Liver (tissue), 9 donors: ENCODE results near the gene DBP. TPM values are rescaled to one million over a fixed set of nuclear protein-coding genes. Genes with fewer than 3 reads are reported as not detected.

Source experiments
- DNase-seq: peaks from one replicate; pipeline ENCODE4 v3.0.0-alpha.2; 2017; ENCODE audit warnings: low spot score
- H3K27ac ChIP-seq, 2 donors: one replicate each; pipeline ENCODE4 v1.7.0; 2013; ENCODE audit warnings: inconsistent platforms in 2 of 2, low read length in 2 of 2, control low read depth in 1 of 2, low read depth in 1 of 2, mild to moderate bottlenecking in 1 of 2
- H3K27me3 ChIP-seq, 4 donors: one replicate each; pipeline versions ENCODE4 v1.6.1 to v1.7.0; 2013; ENCODE audit warnings: low read length in 3 of 4, inconsistent platforms in 1 of 4, mild to moderate bottlenecking in 1 of 4, moderate library complexity in 1 of 4; ENCODE audit not compliant: control insufficient read depth in 4 of 4, insufficient read depth in 4 of 4
- H3K36me3 ChIP-seq, 4 donors: one replicate each; pipeline versions ENCODE4 v1.6.1 to v1.7.0; 2013; ENCODE audit warnings: low read length in 3 of 4, mild to moderate bottlenecking in 3 of 4, low read depth in 1 of 4, moderate library complexity in 1 of 4; ENCODE audit not compliant: control insufficient read depth in 4 of 4, insufficient read depth in 3 of 4
- H3K4me1 ChIP-seq, 4 donors: one replicate each; pipeline versions ENCODE4 v1.6.1 to v1.7.0; 2013; ENCODE audit warnings: low read length in 3 of 4, mild to moderate bottlenecking in 3 of 4, moderate library complexity in 1 of 4; ENCODE audit not compliant: control insufficient read depth in 4 of 4, insufficient read depth in 4 of 4
- H3K4me3 ChIP-seq, 3 donors: one replicate each; pipeline versions ENCODE4 v1.6.1 to v1.7.0; 2013; ENCODE audit warnings: low read length in 3 of 3, control low read depth in 1 of 3, low read depth in 1 of 3, mild to moderate bottlenecking in 1 of 3
- H3K9ac ChIP-seq, 2 donors: one replicate each; pipeline ENCODE4 v1.7.0; 2013; ENCODE audit warnings: low read length in 2 of 2, mild to moderate bottlenecking in 2 of 2, moderate library complexity in 2 of 2, control low read depth in 1 of 2, low read depth in 1 of 2
- H3K9me3 ChIP-seq, 4 donors: one replicate each; pipeline versions ENCODE4 v1.6.1 to v1.7.0; 2013; ENCODE audit warnings: low read length in 3 of 4; ENCODE audit not compliant: control insufficient read depth in 4 of 4
- CTCF ChIP-seq: fragments of 150-350 bp; IDR thresholded peaks from 2 replicates; pipeline ENCODE4 v1.5.1; 2017; ENCODE audit warnings: improper control_type of control experiment, low read depth, low read length; ENCODE audit not compliant: missing input control
- EGR1 ChIP-seq, 2 donors: IDR thresholded peaks; 2 replicates each; pipeline ENCODE4 v1.6.1; 2016 to 2018; ENCODE audit warnings: antibody characterized with exemption in 2 of 2, low read depth in 2 of 2
- GABPA ChIP-seq, 2 donors: IDR thresholded peaks in 1 of 2; conservative IDR thresholded peaks in 1 of 2; 2 replicates each; pipeline ENCODE4 v1.6.1; 2016; ENCODE audit warnings: antibody characterized with exemption in 2 of 2, mild to moderate bottlenecking in 1 of 2, moderate library complexity in 1 of 2
- HNF4G ChIP-seq: IDR thresholded peaks from 2 replicates; pipeline ENCODE4 v1.6.1; 2016; ENCODE audit warnings: antibody characterized with exemption
- JUND ChIP-seq, 2 donors: IDR thresholded peaks; 2 replicates each; pipeline ENCODE4 v1.6.1; 2016; ENCODE audit warnings: antibody characterized with exemption in 2 of 2
- NR2F2 ChIP-seq: IDR thresholded peaks from 2 replicates; pipeline ENCODE4 v1.6.1; 2016; ENCODE audit warnings: antibody characterized with exemption
- REST ChIP-seq: IDR thresholded peaks from 2 replicates; pipeline ENCODE4 v1.6.1; 2016; ENCODE audit warnings: antibody characterized with exemption, mild to moderate bottlenecking
- SP1 ChIP-seq: IDR thresholded peaks from 2 replicates; pipeline ENCODE4 v1.6.1; 2018; ENCODE audit warnings: antibody characterized with exemption, mild to moderate bottlenecking
- YY1 ChIP-seq: IDR thresholded peaks from 2 replicates; pipeline ENCODE4 v1.6.1; 2016; ENCODE audit warnings: antibody characterized with exemption, mild to moderate bottlenecking
- ZBTB33 ChIP-seq: IDR thresholded peaks from 2 replicates; pipeline ENCODE4 v1.6.1; 2016; ENCODE audit warnings: antibody characterized with exemption
- WGBS: extraction: QIAGEN DNeasy Blood & Tissue Kit; methylation state at CpG from one replicate; pipeline ENCODE4 v1.1.7; 2013; 5-methylcytosine and 5-hydroxymethylcytosine counted together
- polyA plus RNA-seq, 2 donors: library from polyadenylated mRNA; stranded (reverse) in 1 of 2; unstranded in 1 of 2; fragments of 200-250 nt in 1 of 2; fragments of >200 nt in 1 of 2; fragmentation: Nextera tagmentation in 1 of 2; extraction: Ambion mirVana in 1 of 2; gene quantifications; one replicate each; pipeline versions ENCODE4 v1.2.1 to v1.2.3, GENCODE V29; 2013 to 2015
- total RNA-seq, 2 donors: library from RNA; depleted of rRNA; stranded (reverse); fragments of >200 nt; gene quantifications; one replicate each; pipeline ENCODE4 v1.2.3, GENCODE V29; 2014
- donor health status: healthy.
- donor health status: healthy.
- donor health status: healthy.
- donor health status: healthy.
- donor health status: healthy.

The DBP gene
- total and polyA plus RNA-seq, 4 donors = 1.2 to 4.5 (median 1.8) TPM

- no peak overlapping the region for H3K9ac ChIP-seq
- no peak for DNase-seq
- no peaks in the 10 kb centered on the region for H3K27me3 ChIP-seq
- peaks cover 2 to 21% (median 12%) of the 10 kb centered on the region in 4 donors for H3K4me1 ChIP-seq
- TF ChIP-seq NR2F2 (no peak), GABPA (IDR thresholded peaks at IDR 0.05 in 1 of 2, conservative IDR thresholded peaks at IDR 0.05 in 1 of 2) (no peak), YY1 (no peak), CTCF (no peak), ZBTB33 (no peak), REST (no peak)
- no peaks in the 10 kb centered on the region for H3K9me3 ChIP-seq
- H3K36me3 ChIP-seq = no peaks in the 10 kb centered on the region
- WGBS = 79% methylated on average over 4 of the region's 4 CpGs
- no peak overlapping the region for H3K27ac ChIP-seq
- H3K4me3 ChIP-seq = no peak overlapping the region
Observed at GRCh38 chr19:48644355-48644754, 7.2 kb upstream of the DBP start.

DNA sequence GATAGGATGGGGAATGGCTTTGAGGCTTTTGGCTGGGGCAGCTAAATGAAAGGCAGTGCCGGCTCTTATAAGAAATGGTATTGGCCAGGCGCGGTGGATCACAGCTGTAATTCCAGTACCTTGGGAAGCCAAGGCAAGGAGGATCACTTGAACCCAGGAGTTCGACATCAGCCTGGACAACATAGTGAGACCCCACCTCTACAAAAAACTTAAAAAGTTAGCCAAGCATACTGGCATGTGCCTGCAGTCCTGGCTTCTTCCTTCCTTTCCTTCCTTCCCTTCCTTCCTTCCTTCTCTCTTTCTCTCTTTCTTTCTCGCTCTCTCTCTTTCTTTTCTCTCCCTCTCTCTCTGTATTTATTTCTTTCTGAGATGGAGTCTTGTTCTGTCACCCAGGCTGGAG is 5.7 kb upstream of the DBP start:
- Histone ChIP-seq H3K9ac (no peak overlapping the region), H3K9me3 (no peaks in the 10 kb centered on the region), H3K36me3 (no peaks in the 10 kb centered on the region), H3K4me1 (peaks cover 2 to 28% (median 18%) of the 10 kb centered on the region in 4 donors), H3K27ac (no peak overlapping the region), H3K4me3 (no peak overlapping the region), H3K27me3 (no peaks in the 10 kb centered on the region)
- TF ChIP-seq JUND (IDR thresholded peaks at IDR 0.05) (no peak), HNF4G (no peak), GABPA (IDR thresholded peaks at IDR 0.05 in 1 of 2, conservative IDR thresholded peaks at IDR 0.05 in 1 of 2) (no peak), EGR1 (IDR thresholded peaks at IDR 0.05; ENCODE audit: low read depth in 2 of 2) (no peak), YY1 (no peak), SP1 (no peak), CTCF (no peak), REST (no peak)
- DNase-seq = no peak
- WGBS = 89% methylated on average over 5 of the region's 5 CpGs
